ENCODE data around the gene LHPP. TPM values are rescaled to one million over a fixed set of nuclear protein-coding genes. Genes with fewer than 3 reads are reported as not detected.

LHPP gene, protein sequence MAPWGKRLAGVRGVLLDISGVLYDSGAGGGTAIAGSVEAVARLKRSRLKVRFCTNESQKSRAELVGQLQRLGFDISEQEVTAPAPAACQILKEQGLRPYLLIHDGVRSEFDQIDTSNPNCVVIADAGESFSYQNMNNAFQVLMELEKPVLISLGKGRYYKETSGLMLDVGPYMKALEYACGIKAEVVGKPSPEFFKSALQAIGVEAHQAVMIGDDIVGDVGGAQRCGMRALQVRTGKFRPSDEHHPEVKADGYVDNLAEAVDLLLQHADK
- total RNA-seq (2022; extraction: Qiagen RNA extraction), result 10.5 to 14.8 TPM (median 11.1 TPM) in 5 replicates

GRCh38 chr10:124461642-124462347 lies at the start of gene LHPP:
TSS of gene LHPP (plus strand) at chr10:124461823. CDS start at chr10:124461863, 40 bp downstream.

GRCh38 chr10:124418726-124419501 lies 42.7 kb upstream of the LHPP start, which contains the start of gene OAT:
TSS of gene OAT (minus strand) at chr10:124418923. CDS start at chr10:124412171, 6,752 bp downstream.

GRCh38 chr10:124450012-124450782 lies 11.4 kb upstream of the LHPP start, which contains the start of gene NKX1-2:
TSS of gene NKX1-2 (minus strand) at chr10:124450035. CDS start at chr10:124449943, 92 bp downstream.

Other genes with a start within 250 kb of the LHPP start
- gene OAT, start 42.9 kb upstream of the LHPP start, total RNA-seq (2022; extraction: Qiagen RNA extraction), result 66.5 to 94.8 TPM (median 73.7 TPM) in 5 replicates
- 0.04 to 0.06 TPM in 2 of 5 replicates, not detected in the others for gene NKX1-2, start 11.8 kb upstream of the LHPP start, total RNA-seq (2022; extraction: Qiagen RNA extraction)